Uterus (tissue), 2 donors: ENCODE results near the gene RPF1.
A peak's percentile ranks its signal among the peaks of the same experiment; 100 is the strongest.

ENCODE experiments used
- POLR2A ChIP-seq, 2 donors: fragments of 450-650 bp; IDR thresholded peaks; one replicate each; pipeline ENCODE4 v1.6.1; 2016; ENCODE audit warnings: antibody characterized with exemption in 2 of 2, mild to moderate bottlenecking in 1 of 2, moderate library complexity in 1 of 2
- TF ChIP-seq, protein P1 (sequence below), 4 experiments: fragments of 200-600 bp in 2 of 4; fragments of 450-650 bp in 2 of 4; sonication (generic) in 2 of 4; IDR thresholded peaks; one replicate each; pipeline ENCODE4 v1.5.1; 2016 to 2019; ENCODE audit warnings: antibody characterized with exemption in 4 of 4, mild to moderate bottlenecking in 2 of 4, moderate library complexity in 1 of 4

DNA sequence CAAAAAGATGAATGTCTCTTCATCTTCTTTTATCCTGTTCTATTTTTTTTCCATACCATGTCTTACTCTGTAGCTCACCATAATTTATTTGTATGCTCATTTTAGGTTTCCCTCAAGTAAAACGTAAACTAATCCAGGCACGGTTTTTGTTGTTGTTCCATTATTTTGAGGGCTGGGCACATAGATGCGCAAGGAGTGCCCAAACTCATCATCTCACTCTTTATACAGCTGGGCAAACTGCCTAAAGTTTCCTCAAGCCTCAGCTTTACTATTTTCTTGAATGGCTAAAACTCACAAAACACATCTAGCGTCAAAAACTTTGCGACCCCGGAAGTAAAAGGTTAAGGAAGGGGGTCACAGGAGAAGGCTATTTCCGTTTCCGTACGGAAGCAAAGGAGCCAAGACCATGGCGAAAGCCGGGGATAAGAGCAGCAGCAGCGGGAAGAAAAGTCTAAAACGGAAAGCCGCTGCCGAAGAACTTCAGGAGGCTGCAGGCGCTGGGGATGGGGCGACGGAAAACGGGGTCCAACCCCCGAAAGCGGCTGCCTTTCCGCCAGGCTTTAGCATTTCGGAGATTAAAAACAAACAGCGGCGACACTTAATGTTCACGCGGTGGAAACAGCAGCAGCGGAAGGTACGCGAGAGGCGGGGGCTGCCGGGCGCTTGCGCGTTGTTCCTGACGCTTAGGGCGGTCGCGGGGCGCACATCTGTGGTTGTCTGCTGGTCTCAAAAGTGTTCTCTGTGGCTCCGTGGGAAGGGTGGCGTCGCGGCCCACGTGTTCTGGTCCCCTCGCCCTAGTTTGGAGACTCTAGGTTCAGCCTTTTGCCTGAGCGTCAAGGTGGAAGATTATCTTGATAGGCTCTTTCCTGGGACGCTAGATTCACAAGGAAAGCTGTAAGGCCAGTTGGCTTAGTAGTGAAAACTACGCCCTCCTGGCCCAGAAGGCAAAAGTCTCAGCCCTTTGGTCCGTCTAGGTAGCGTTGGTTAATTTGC lies at the start of gene RPF1:
- TF ChIP-seq, protein P1, sequence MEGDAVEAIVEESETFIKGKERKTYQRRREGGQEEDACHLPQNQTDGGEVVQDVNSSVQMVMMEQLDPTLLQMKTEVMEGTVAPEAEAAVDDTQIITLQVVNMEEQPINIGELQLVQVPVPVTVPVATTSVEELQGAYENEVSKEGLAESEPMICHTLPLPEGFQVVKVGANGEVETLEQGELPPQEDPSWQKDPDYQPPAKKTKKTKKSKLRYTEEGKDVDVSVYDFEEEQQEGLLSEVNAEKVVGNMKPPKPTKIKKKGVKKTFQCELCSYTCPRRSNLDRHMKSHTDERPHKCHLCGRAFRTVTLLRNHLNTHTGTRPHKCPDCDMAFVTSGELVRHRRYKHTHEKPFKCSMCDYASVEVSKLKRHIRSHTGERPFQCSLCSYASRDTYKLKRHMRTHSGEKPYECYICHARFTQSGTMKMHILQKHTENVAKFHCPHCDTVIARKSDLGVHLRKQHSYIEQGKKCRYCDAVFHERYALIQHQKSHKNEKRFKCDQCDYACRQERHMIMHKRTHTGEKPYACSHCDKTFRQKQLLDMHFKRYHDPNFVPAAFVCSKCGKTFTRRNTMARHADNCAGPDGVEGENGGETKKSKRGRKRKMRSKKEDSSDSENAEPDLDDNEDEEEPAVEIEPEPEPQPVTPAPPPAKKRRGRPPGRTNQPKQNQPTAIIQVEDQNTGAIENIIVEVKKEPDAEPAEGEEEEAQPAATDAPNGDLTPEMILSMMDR (IDR thresholded peaks at IDR 0.05), result no peak
- TF ChIP-seq POLR2A (IDR thresholded peaks at IDR 0.05), result peak; percentile 45 to 57
